NCI-H345 treated with DMSO at 0.1 percent for 48 hours (cell line): ENCODE results near the gene LTBP1.

ENCODE experiments used
- DNase-seq: peaks from one replicate; lab custom pipeline; 2025; ENCODE audit not compliant: unreplicated experiment; lab: John Stamatoyannopoulos, UW

The LTBP1 gene

GRCh38 chr2:33005057-33005456 is 58.3 kb downstream of the LTBP1 start:
- DNase-seq = no peak

- DNase-seq = no peak
These were observed 62.0 kb downstream of the LTBP1 start for GRCh38 chr2:33008716-33009115.

- DNase-seq = no peak
These were observed 62.5 kb downstream of the LTBP1 start for GRCh38 chr2:33009249-33009648.

GRCh38 chr2:33011373-33011772 is 64.6 kb downstream of the LTBP1 start:
- DNase-seq = no peak

GRCh38 chr2:33011941-33012340 is 65.2 kb downstream of the LTBP1 start:
- no peak for DNase-seq

- no peak for DNase-seq
These were observed 66.9 kb downstream of the LTBP1 start for GRCh38 chr2:33013684-33014110.

- no peak for DNase-seq
These were observed 67.5 kb downstream of the LTBP1 start for GRCh38 chr2:33014268-33014667.

- DNase-seq = no peak
These were observed 68.8 kb downstream of the LTBP1 start for GRCh38 chr2:33015421-33016142.

GRCh38 chr2:33018271-33018670 is 71.5 kb downstream of the LTBP1 start:
- no peak for DNase-seq

- no peak for DNase-seq
These were observed 73.0 kb downstream of the LTBP1 start for GRCh38 chr2:33019796-33020195.

- no peak for DNase-seq
These were observed 74.1 kb downstream of the LTBP1 start for GRCh38 chr2:33020883-33021282.

GRCh38 chr2:33021542-33022227 is 74.9 kb downstream of the LTBP1 start:
- DNase-seq = no peak

- DNase-seq = no peak
These were observed 75.7 kb downstream of the LTBP1 start for GRCh38 chr2:33022395-33022985.

GRCh38 chr2:33022989-33023727 is 76.4 kb downstream of the LTBP1 start:
- no peak for DNase-seq

- no peak for DNase-seq
These were observed 77.2 kb downstream of the LTBP1 start for GRCh38 chr2:33023728-33024500.

- no peak for DNase-seq
These were observed 78.0 kb downstream of the LTBP1 start for GRCh38 chr2:33024758-33025157.

- DNase-seq = no peak
These were observed 82.7 kb downstream of the LTBP1 start for GRCh38 chr2:33029459-33029858.

- DNase-seq = no peak
These were observed 83.2 kb downstream of the LTBP1 start for GRCh38 chr2:33029926-33030325.

GRCh38 chr2:33030326-33030725 is 83.6 kb downstream of the LTBP1 start:
- DNase-seq = no peak

- DNase-seq = no peak
These were observed 85.5 kb downstream of the LTBP1 start for GRCh38 chr2:33032245-33032644.

GRCh38 chr2:33033606-33034081 is 86.9 kb downstream of the LTBP1 start:
- DNase-seq = no peak
